CD4-positive, alpha-beta T cell (primary cell): ENCODE results near the gene ZNRF1. TPM values are rescaled to one million over a fixed set of nuclear protein-coding genes. Genes with fewer than 3 reads are reported as not detected.

Experiments used
- ATAC-seq: fragments of 200-7000 bp; cut with Tn5 transposase; one replicate; pipeline ENCODE4 v1.10.0; 2022; ENCODE audit warnings: mild to moderate bottlenecking; ENCODE audit not compliant: poor library complexity
- CTCF ChIA-PET: fragments of 350-600 bp; sonication (Branson Sonifier 250); formaldehyde crosslinking; loops from one replicate; lab custom pipeline; 2021; ENCODE audit warnings: antibody characterized with exemption, inconsistent platforms; lab: Charles Lee
- POLR2A ChIA-PET: fragments of 350-600 bp; sonication (Branson Sonifier 250); formaldehyde crosslinking; loops from one replicate; lab custom pipeline; 2021; ENCODE audit warnings: antibody characterized with exemption, inconsistent platforms; lab: Charles Lee
- DNase-seq, 14 experiments: peaks; one replicate each; pipeline ENCODE4 v3.0.0-alpha.2; 2013 to 2020; ENCODE audit warnings: mixed read lengths in 2 of 14
- H3K27ac ChIP-seq, 2 donors: one replicate each; pipeline versions ENCODE4 v1.5.1 to v1.7.0; 2013; ENCODE audit warnings: low read length in 2 of 2, low read depth in 1 of 2, mild to moderate bottlenecking in 1 of 2
- H3K27me3 ChIP-seq, 2 experiments: 1 replicate in 1 of 2; 2 replicates in 1 of 2; pipeline versions ENCODE4 v1.6.1 to v1.7.0; 2013; ENCODE audit warnings: low read length in 2 of 2, control low read depth in 1 of 2, mild to moderate bottlenecking in 1 of 2, moderate library complexity in 1 of 2; ENCODE audit not compliant: insufficient read depth in 2 of 2, control insufficient read depth in 1 of 2
- H3K36me3 ChIP-seq: one replicate; pipeline ENCODE4 v1.6.1; 2013; ENCODE audit warnings: low read length, control low read depth; ENCODE audit not compliant: insufficient read depth
- H3K4me1 ChIP-seq: one replicate; pipeline ENCODE4 v1.6.1; 2013; ENCODE audit warnings: low read length, control low read depth; ENCODE audit not compliant: insufficient read depth
- H3K4me3 ChIP-seq: one replicate; pipeline ENCODE4 v1.5.1; 2013; ENCODE audit warnings: mild to moderate bottlenecking, low read length, moderate library complexity
- H3K9me3 ChIP-seq, 2 experiments: 1 replicate in 1 of 2; 2 replicates in 1 of 2; pipeline versions ENCODE4 v1.6.1 to v1.7.0; 2013; ENCODE audit warnings: low read length in 2 of 2, mild to moderate bottlenecking in 2 of 2, control low read depth in 1 of 2, moderate library complexity in 1 of 2; ENCODE audit not compliant: control insufficient read depth in 1 of 2, insufficient read depth in 1 of 2
- H3K27ac Mint-ChIP-seq: one replicate; pipeline ENCODE4 v1.8.0; 2020; ENCODE audit warnings: mixed read lengths
- H3K27me3 Mint-ChIP-seq: one replicate; pipeline ENCODE4 v1.8.0; 2021; ENCODE audit warnings: mixed read lengths
- H3K36me3 Mint-ChIP-seq: one replicate; pipeline ENCODE4 v1.8.0; 2021; ENCODE audit warnings: low read depth, mixed read lengths
- H3K4me1 Mint-ChIP-seq: one replicate; pipeline ENCODE4 v1.8.0; 2021; ENCODE audit warnings: low read depth, mixed read lengths
- H3K4me3 Mint-ChIP-seq: one replicate; pipeline ENCODE4 v1.8.0; 2020; ENCODE audit warnings: mild to moderate bottlenecking, mixed read lengths
- H3K9me3 Mint-ChIP-seq: one replicate; pipeline ENCODE4 v1.8.0; 2020; ENCODE audit warnings: mixed read lengths
- intact Hi-C, 2 experiments: fragments of 100-400 bp; cut with DNase I in 1 of 2; cut with micrococcal nuclease in 1 of 2; formaldehyde crosslinking; loops; one replicate each; pipeline versions ENCODE4 v1.15.1 to v1.9.0; 2023 to 2025; cut with DNase I, micrococcal nuclease
- total RNA-seq, 174 experiments: library from RNA in 2 of 174; stranded (reverse) in 2 of 174; gene quantifications; one replicate each; pipeline ENCODE4 v1.2.3 and lab custom pipeline; 2021 to 2026
- TF ChIP-seq, protein P1 (sequence below): fragments of 200-600 bp; IDR thresholded peaks from one replicate; pipeline ENCODE4 v1.8.0; 2022; ENCODE audit warnings: antibody characterized with exemption, mild to moderate bottlenecking

Gene ZNRF1
- total RNA-seq, 2 experiments from 2014 or later: 2.8 to 4.0 TPM

DNA sequence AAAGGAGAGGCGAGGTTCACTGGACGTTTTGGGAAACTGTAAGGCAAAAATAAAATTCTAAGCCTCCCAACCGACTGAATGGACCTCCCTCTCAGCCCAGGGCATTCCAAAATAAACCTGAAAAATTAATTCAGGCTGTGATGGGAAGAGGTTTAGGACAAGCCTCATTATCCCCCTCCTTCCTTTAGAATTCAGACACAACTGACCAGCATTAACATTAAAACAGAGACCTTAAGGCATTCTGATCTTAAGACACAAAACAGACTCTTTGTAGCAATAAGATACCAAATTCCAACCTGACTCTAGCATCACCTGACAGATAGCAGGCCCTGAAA is 118.1 kb downstream of the ZNRF1 start:
- Mint-ChIP-seq H3K27me3 (peaks cover 11% of the 10 kb centered on the region), H3K27ac (no peak overlapping the region), H3K4me1 (no peaks in the 10 kb centered on the region), H3K4me3 (no peak overlapping the region), H3K9me3 (no peaks in the 10 kb centered on the region), H3K36me3 (no peaks in the 10 kb centered on the region)
- intact Hi-C loops: no loop called here
- TF ChIP-seq, protein P1, sequence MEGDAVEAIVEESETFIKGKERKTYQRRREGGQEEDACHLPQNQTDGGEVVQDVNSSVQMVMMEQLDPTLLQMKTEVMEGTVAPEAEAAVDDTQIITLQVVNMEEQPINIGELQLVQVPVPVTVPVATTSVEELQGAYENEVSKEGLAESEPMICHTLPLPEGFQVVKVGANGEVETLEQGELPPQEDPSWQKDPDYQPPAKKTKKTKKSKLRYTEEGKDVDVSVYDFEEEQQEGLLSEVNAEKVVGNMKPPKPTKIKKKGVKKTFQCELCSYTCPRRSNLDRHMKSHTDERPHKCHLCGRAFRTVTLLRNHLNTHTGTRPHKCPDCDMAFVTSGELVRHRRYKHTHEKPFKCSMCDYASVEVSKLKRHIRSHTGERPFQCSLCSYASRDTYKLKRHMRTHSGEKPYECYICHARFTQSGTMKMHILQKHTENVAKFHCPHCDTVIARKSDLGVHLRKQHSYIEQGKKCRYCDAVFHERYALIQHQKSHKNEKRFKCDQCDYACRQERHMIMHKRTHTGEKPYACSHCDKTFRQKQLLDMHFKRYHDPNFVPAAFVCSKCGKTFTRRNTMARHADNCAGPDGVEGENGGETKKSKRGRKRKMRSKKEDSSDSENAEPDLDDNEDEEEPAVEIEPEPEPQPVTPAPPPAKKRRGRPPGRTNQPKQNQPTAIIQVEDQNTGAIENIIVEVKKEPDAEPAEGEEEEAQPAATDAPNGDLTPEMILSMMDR: no peak
- peaks cover 7% of the 10 kb centered on the region for H3K4me1 ChIP-seq
- H3K36me3 ChIP-seq: no peaks in the 10 kb centered on the region
- ChIA-PET POLR2A (no interaction called here), CTCF (no interaction called here)
- H3K4me3 ChIP-seq: no peak overlapping the region
- ATAC-seq: no peak
- peaks cover 7 to 9% of the 10 kb centered on the region in 2 experiments for H3K9me3 ChIP-seq
- H3K27ac ChIP-seq: no peak overlapping the region
- peaks cover 4 to 9% of the 10 kb centered on the region in 2 experiments for H3K27me3 ChIP-seq
- DNase-seq: no peak

DNA sequence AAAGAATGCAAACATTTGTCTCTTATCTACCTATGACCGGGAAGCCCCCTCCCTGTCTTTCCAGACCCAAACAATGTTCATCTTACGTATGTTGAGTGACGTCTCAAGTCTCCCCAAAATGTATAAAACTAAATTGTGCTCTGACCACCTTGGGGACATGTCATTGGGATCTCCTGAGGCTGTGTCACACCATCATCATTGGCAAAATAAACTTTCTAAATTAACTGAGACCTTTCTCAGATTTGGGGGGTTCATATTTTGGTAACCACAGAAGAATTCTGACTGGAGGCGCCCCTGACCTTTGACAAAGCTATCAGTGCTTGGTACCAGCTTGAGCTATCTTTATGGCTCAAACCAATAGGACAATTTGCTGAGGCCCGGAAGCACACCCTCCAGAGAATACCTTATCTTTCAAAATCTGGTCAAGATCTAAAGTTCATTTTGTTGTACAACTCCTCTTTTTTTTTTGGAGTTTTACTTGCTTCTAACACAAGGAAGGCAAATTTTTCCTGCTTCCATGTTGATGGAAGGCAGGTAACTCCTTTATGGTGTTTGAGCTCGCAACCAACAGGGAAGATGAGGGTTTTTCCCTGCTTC is 120.2 kb downstream of the ZNRF1 start:
- DNase-seq: no peak
- H3K27me3 Mint-ChIP-seq: no peaks in the 10 kb centered on the region
- ATAC-seq: no peak
- H3K27ac ChIP-seq: no peak overlapping the region
- no peaks in the 10 kb centered on the region for H3K4me1 Mint-ChIP-seq
- ChIA-PET CTCF (no interaction called here), POLR2A (no interaction called here)
- TF ChIP-seq, protein P1: no peak
- H3K36me3 ChIP-seq: no peaks in the 10 kb centered on the region
- no peaks in the 10 kb centered on the region for H3K27me3 ChIP-seq
- intact Hi-C loops: no loop called here
- H3K9me3 Mint-ChIP-seq: peaks cover 4% of the 10 kb centered on the region
- no peak overlapping the region for H3K27ac Mint-ChIP-seq
- H3K4me3 ChIP-seq: no peak overlapping the region
- H3K4me3 Mint-ChIP-seq: no peak overlapping the region
- peaks cover 6% of the 10 kb centered on the region for H3K4me1 ChIP-seq
- peaks cover 8 to 11% of the 10 kb centered on the region in 2 experiments for H3K9me3 ChIP-seq
- no peaks in the 10 kb centered on the region for H3K36me3 Mint-ChIP-seq

DNA sequence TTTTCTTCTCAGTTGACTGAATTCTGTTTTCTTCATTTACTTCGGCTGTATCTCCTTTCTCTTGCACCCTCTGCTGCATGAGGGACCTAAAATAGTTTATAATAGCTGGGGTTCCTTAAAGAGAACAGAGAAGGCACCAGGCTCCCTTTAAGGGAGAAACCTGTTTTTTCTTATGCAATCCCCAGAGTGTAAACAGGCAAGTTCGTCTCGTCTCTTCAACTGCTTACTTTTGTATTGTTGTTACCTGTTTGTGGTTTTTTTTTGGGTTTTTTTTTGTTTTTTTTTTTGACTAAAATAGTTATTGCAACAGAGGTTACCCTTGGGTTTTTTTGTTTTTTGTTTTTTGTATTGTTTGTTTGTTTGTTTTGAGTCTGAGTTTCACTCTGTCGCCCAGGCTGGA is 121.4 kb downstream of the ZNRF1 start:
- POLR2A ChIA-PET: interaction anchor here (0.7 kb wide), 1 partner anchor 248 kb away, joined by 4 read pairs; no protein-coding TSS in a partner anchor
- CTCF ChIA-PET: no interaction called here

More for the DNA sequence above, 121.4 kb downstream of the ZNRF1 start:
- Histone ChIP-seq H3K4me1 (peaks cover 6% of the 10 kb centered on the region), H3K9me3 (peaks cover 7 to 11% of the 10 kb centered on the region in 2 experiments), H3K27me3 (no peaks in the 10 kb centered on the region), H3K4me3 (no peak overlapping the region), H3K36me3 (no peaks in the 10 kb centered on the region), H3K27ac (no peak overlapping the region)
- Mint-ChIP-seq H3K4me3 (no peak overlapping the region), H3K36me3 (no peaks in the 10 kb centered on the region), H3K27ac (no peak overlapping the region), H3K4me1 (no peaks in the 10 kb centered on the region), H3K9me3 (peaks cover 4% of the 10 kb centered on the region), H3K27me3 (no peaks in the 10 kb centered on the region)
- TF ChIP-seq, protein P1: no peak
- DNase-seq (no peak), ATAC-seq (no peak)
- intact Hi-C loops: no loop called here
